ENCODE data around the gene APOL3.

- TF ChIP-seq, protein P1, sequence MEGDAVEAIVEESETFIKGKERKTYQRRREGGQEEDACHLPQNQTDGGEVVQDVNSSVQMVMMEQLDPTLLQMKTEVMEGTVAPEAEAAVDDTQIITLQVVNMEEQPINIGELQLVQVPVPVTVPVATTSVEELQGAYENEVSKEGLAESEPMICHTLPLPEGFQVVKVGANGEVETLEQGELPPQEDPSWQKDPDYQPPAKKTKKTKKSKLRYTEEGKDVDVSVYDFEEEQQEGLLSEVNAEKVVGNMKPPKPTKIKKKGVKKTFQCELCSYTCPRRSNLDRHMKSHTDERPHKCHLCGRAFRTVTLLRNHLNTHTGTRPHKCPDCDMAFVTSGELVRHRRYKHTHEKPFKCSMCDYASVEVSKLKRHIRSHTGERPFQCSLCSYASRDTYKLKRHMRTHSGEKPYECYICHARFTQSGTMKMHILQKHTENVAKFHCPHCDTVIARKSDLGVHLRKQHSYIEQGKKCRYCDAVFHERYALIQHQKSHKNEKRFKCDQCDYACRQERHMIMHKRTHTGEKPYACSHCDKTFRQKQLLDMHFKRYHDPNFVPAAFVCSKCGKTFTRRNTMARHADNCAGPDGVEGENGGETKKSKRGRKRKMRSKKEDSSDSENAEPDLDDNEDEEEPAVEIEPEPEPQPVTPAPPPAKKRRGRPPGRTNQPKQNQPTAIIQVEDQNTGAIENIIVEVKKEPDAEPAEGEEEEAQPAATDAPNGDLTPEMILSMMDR (conservative IDR thresholded peaks at IDR 0.05 in 1 of 2, IDR thresholded peaks at IDR 0.05 in 1 of 2; ENCODE audit: extremely low read depth in 1 of 2, insufficient read depth in 1 of 2, low read depth in 1 of 2, low read length in 2 of 2), result no peak
- TF ChIP-seq EZH2 (IDR thresholded peaks at IDR 0.05; ENCODE audit: borderline replicate concordance, low read length), result no peak
These were observed 16.6 kb upstream of the APOL3 start for GRCh38 chr22:36177160-36177559.

Measured in mammary epithelial cell (primary cell).